Ectodermal cell (in vitro differentiated cells): Measurements from ENCODE around the gene LCN10.

ENCODE experiments used
- H3K27ac ChIP-seq: 2 replicates; pipeline ENCODE4 v1.7.0; 2013; ENCODE audit warnings: mild to moderate bottlenecking, low read depth, low read length; ENCODE audit not compliant: insufficient read depth, poor library complexity, severe bottlenecking
- H3K27me3 ChIP-seq: 2 replicates; pipeline ENCODE4 v1.7.0; 2013; ENCODE audit warnings: mild to moderate bottlenecking, low read length; ENCODE audit not compliant: insufficient read depth, control insufficient read depth, poor library complexity, severe bottlenecking
- H3K36me3 ChIP-seq: one replicate; pipeline ENCODE4 v1.7.0; 2013; ENCODE audit warnings: low read length; ENCODE audit not compliant: control insufficient read depth, insufficient read depth
- H3K4me1 ChIP-seq: one replicate; pipeline ENCODE4 v1.7.0; 2013; ENCODE audit warnings: low read length; ENCODE audit not compliant: control insufficient read depth, insufficient read depth
- H3K4me3 ChIP-seq: 2 replicates; pipeline ENCODE4 v1.7.0; 2013; ENCODE audit warnings: low read depth, low read length, control low read depth; ENCODE audit not compliant: insufficient read depth
- H3K9me3 ChIP-seq: 2 replicates; pipeline ENCODE4 v1.7.0; 2013; ENCODE audit warnings: mild to moderate bottlenecking, low read length, moderate library complexity; ENCODE audit not compliant: control insufficient read depth
- WGBS, 2 experiments: methylation state at CpG; one replicate each; pipeline ENCODE4 v1.1.7; 2013; ENCODE audit warnings: missing lambda C conversion rate in 2 of 2; 5-methylcytosine and 5-hydroxymethylcytosine counted together

The LCN10 gene

DNA sequence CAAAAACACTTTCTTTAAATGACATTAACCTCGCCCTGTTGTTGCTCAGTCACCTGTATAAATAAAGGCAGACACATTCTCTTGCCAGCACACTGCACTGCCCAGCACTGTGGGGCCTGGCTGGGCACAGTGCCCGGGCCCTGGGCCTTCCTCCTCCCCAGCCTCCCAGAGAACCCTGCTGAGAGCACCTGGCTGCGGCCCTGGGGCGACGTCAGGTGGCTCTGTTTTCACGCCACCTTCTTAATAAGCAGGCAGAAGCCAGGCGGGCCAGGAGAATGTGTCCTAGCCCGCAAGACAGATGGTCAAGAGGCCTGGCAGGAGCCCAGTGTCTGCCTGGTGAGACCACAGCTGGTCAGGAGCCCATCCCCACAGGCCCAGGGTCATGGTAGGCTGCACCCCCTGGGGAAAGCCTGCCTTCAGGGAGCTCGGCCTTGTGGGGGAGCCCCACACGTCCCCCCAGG lies 47.3 kb downstream of the LCN10 start:
- Histone ChIP-seq H3K27ac (no peak overlapping the region), H3K27me3 (no peaks in the 10 kb centered on the region)
- WGBS, 2 experiments = 90% methylated on average over 10 of the region's 10 CpGs

DNA sequence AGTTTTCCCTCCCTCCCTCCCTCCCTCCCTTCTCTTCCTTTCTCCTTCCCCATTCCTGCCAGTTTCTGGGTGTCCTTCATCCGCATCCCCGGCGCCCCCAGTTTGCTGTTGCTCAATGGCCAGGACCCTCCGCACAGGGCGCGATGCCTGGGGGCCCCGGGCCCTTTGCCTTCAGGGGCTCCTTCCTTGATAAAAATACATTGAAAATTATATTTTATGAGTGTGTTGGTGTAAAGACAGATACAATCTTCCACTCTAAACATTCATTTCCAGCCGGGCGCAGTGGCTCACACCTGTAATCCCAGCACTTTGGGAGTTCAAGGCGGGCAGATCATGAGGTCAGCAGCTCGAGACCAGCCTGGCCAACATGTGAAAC lies 47.9 kb downstream of the LCN10 start:
- H3K36me3 ChIP-seq = no peaks in the 10 kb centered on the region
- no peaks in the 10 kb centered on the region for H3K9me3 ChIP-seq
- no peak overlapping the region for H3K4me3 ChIP-seq
- 93 to 96% methylated on average over 10 to 11 of the region's 11 CpGs for WGBS, 2 experiments
- H3K27ac ChIP-seq = no peak overlapping the region
- H3K4me1 ChIP-seq = peaks cover 18% of the 10 kb centered on the region
- H3K27me3 ChIP-seq = no peaks in the 10 kb centered on the region

More for the DNA sequence above, 47.3 kb downstream of the LCN10 start:
- Histone ChIP-seq H3K4me3 (no peak overlapping the region), H3K36me3 (no peaks in the 10 kb centered on the region), H3K4me1 (peaks cover 18% of the 10 kb centered on the region), H3K9me3 (no peaks in the 10 kb centered on the region)

- Histone ChIP-seq H3K4me1 (peaks cover 18% of the 10 kb centered on the region), H3K9me3 (no peaks in the 10 kb centered on the region), H3K27me3 (peaks cover under 1% of the 10 kb centered on the region), H3K36me3 (no peaks in the 10 kb centered on the region), H3K27ac (no peak overlapping the region), H3K4me3 (no peak overlapping the region)
- WGBS, 2 experiments = 55 to 58% methylated on average over 32 of the region's 32 CpGs
These were observed 48.4 kb downstream of the LCN10 start for GRCh38 chr9:136694163-136694871.

DNA sequence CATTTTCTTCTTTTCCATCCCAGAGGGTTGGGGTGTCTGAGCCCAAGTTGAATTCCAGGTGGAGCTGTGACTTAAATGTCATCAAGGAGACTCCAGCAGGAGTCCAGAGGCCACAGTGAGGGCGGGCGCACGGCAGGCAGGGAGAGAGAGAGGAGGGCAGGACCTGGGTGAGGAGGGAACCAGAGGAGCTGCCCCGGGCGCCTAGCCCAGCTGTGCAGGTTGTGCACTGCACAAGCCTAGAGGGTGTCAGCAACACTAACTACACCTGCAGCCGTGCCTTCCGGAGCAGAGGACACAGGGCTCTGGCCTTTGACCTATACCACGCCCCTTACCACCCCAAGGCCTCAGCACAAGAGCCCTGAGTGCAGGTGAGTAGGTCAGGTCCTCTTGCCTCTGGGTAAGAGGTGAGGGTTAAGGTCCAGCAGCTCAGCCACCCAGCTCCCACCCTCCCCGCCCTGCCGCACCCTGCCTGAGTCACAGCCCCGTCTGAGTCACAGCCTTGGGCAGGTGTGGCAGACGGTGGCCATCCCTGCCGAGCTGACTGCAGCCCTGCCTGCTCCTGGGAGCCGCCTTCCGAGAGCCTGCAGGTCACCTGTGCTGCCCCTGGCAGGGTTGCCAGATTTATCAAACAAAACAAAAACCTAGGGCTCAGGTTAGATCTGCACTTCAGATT lies 49.1 kb downstream of the LCN10 start:
- H3K36me3 ChIP-seq = no peaks in the 10 kb centered on the region
- no peak overlapping the region for H3K27ac ChIP-seq
- H3K4me3 ChIP-seq = no peak overlapping the region
- WGBS, 2 experiments = 83 to 86% methylated on average over 15 of the region's 15 CpGs
- H3K27me3 ChIP-seq = peaks cover 7% of the 10 kb centered on the region
- no peaks in the 10 kb centered on the region for H3K9me3 ChIP-seq
- H3K4me1 ChIP-seq = peaks cover 18% of the 10 kb centered on the region

DNA sequence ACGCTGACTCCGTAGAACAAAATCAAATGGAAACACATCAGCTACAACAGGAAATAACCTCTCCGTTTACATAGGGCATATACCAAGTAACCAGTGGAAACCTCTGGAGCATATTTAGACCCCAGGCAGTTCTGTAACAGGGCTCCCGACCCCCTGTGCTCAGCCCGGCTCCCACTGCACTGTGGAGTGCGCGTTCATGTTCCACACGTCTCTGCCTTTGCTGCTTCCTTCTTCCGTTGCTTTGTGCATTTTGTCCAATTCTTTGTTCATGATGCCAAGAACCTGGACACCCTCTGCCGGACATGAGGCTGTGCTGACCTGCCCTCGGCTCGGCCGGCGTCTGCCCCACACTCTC lies 49.6 kb downstream of the LCN10 start:
- peaks cover 12% of the 10 kb centered on the region for H3K27me3 ChIP-seq
- no peak overlapping the region for H3K27ac ChIP-seq
- no peaks in the 10 kb centered on the region for H3K36me3 ChIP-seq
- 91 to 94% methylated on average over 14 of the region's 14 CpGs for WGBS, 2 experiments
- H3K9me3 ChIP-seq = no peaks in the 10 kb centered on the region
- H3K4me1 ChIP-seq = peaks cover 18% of the 10 kb centered on the region
- H3K4me3 ChIP-seq = no peak overlapping the region

DNA sequence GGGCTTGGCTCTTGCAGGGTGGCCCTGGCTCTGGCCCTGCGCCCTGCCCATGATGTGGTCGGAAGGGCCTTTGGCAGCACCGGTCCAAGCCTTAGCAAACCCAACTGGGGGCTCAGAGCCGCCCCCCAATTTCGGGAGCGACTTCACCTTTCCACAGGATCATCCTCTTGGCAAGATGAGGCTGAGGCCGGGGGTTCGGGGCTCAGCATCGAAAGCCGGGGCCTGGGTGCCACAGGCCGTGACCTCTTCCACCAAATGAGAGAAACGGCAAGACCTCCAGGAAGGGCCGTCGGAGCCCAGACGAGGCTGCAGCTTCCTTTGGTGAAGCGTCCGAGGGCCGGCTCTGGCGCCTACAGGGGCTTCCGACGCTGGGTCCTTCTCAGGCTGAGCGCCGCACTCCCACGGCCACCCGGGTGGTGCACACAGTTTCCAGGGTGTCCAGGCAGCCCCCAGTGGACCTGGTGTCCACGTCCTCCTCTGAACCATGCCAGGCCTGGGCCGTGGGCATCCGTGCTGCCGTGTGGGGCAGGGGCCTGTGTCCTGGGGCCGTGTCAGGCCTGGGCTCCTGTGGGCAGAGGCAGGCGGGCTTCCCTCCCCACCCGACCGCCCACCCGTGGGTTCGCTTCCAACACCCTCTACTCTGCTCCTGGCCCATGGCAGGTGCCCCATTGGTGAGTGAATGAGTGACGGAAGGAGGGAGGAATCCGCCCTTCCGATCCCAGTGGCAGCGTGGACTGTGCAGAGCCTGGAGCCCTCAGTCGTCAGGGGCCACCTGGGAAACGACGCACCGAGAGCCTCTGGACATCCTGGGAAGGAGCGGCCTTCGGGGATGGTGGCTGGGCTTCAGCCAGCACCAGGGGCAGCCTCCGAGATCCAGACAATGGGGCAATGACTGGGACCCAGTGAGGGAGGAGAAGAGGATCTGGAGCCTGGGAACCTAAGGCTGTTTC lies 50.3 kb downstream of the LCN10 start:
- Histone ChIP-seq H3K9me3 (no peaks in the 10 kb centered on the region), H3K27me3 (peaks cover 19% of the 10 kb centered on the region), H3K4me1 (peaks cover 17% of the 10 kb centered on the region), H3K36me3 (no peaks in the 10 kb centered on the region), H3K27ac (no peak overlapping the region), H3K4me3 (no peak overlapping the region)
- WGBS, 2 experiments = 89 to 90% methylated on average over 46 of the region's 46 CpGs

DNA sequence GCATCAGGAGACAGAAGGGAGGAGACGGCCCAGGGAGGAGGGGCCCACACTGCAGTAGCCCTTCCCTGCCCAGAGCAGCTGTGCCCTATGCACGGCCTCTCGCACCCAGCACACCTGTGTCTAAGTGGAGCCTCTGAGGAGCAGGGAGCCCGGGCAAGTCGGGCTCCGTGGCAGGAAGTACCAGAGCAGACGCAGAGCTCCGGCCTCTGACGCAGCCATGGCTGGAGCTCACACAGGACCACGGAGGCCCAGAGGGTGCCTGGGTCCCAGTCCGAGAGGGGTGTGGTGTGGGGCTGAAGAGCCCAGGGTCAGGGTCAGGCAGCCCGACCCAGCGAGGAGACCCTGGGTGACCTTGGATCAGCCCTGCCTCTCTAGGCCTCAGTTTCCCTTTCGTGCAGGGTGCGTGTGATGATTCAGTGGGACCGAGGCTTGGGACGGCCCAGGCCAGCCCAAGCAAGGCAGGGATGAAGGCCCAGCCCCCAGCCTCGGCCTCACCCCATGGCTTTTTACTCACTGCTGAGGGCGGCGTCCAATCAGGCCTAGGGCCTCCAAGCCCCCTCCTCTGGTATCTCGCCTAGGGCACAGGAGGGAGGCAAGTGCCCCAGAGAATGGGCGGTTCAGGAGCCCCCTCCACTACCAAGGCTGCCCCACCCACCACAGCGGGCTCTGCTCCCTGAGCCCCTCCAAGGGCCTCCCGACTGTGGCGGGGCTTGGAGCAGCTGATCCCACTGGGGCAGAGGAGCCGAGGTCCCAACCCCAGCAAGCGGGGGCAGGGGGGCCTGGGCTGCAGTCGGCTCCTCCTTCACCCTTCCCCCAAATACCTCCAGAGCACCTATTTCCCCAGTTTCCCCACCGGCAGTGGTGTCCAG lies 51.2 kb downstream of the LCN10 start:
- WGBS, 2 experiments = 66 to 67% methylated on average over 29 of the region's 29 CpGs
- Histone ChIP-seq H3K36me3 (no peaks in the 10 kb centered on the region), H3K4me3 (no peak overlapping the region), H3K9me3 (no peaks in the 10 kb centered on the region), H3K27ac (no peak overlapping the region), H3K27me3 (peaks cover 28% of the 10 kb centered on the region), H3K4me1 (peaks cover 15% of the 10 kb centered on the region)

- H3K4me1 ChIP-seq = peaks cover 21% of the 10 kb centered on the region
- H3K36me3 ChIP-seq = no peaks in the 10 kb centered on the region
- peaks cover 35% of the 10 kb centered on the region for H3K27me3 ChIP-seq
- no peak overlapping the region for H3K27ac ChIP-seq
- no peaks in the 10 kb centered on the region for H3K9me3 ChIP-seq
- H3K4me3 ChIP-seq = no peak overlapping the region
- WGBS, 2 experiments = 93 to 95% methylated on average over 15 of the region's 15 CpGs
These were observed 51.9 kb downstream of the LCN10 start for GRCh38 chr9:136690806-136691261.

DNA sequence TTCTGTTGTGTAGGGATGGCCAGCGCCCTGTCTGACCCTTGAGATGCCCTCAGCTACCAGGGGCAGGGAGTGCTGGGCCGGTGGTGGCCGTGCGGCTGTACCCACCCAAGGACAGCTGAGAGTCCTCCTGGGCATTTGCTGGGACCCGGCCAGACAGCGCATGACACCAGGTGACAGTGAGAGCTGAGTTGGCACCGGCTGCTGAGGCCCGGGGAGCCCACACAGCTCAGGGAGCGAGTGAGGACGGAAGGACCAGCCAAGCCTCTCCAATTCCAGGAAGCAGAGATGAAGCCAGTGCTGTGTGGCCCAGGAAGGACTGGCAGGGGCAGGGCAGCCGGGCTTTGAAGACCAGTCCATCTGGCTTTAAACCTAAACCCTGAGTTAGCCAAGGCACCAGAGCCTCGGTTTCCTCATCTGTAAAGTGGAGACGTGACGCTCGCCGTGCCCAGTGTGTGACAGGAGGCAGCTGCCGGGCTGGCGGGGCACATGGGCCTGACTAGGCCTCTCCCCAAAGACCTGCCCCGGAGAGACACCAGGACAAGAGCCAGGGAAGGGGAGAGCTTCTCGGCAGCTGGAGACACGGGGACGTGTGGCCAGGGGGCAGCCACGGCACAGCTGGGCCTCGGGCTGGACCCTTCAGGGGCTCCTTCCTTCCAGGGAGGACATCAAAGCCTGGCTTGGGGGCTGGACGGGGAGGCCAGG lies 52.5 kb downstream of the LCN10 start:
- no peak overlapping the region for H3K4me3 ChIP-seq
- H3K36me3 ChIP-seq = no peaks in the 10 kb centered on the region
- no peaks in the 10 kb centered on the region for H3K9me3 ChIP-seq
- peaks cover 27% of the 10 kb centered on the region for H3K4me1 ChIP-seq
- 94 to 95% methylated on average over 25 of the region's 25 CpGs for WGBS, 2 experiments
- H3K27me3 ChIP-seq = peaks cover 41% of the 10 kb centered on the region
- H3K27ac ChIP-seq = no peak overlapping the region
